ENCODE data around the gene GSTP1.

The GSTP1 gene

DNA sequence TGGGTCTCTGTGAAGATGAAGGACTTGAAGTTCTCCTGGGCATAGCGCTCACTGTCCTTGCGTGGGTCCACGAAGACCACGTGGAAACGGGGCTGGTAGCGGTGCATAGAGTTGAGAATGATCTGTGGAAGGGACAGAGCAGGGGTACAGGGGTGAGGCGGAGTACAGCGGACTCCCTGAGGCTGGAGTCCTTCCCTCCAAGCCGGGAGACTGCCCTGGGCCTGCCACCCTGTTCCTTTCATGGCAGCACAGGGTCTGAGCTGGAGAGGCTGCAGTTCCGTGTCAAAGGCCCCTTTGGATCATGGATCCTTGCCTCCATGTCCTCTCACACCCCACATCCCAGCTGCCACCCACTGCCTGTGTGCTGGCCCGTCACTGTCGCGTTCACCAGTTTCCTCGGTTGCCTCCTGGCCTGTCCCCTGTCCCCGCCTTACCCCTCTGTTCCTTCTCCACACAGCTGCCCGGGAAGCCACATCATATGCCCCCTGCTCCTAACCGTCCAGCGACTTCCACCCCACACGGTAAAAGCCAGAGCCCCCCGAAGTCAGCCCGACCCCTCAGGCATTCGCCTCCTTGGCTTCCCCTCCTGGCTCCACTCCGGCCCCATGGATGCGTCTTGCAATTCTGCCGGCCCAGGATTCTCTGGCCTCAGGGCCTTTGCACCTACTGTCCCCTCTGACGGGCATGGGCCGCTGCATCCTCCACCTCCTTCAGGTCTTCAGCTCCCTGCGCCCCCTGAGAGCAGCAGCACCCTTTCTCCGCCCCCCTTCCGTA lies 49.6 kb downstream of the GSTP1 start:
- no peak for TF ChIP-seq GATA1 (IDR thresholded peaks at IDR 0.05; ENCODE audit: low read depth, low read length)
- TF ChIP-seq POLR2A (IDR thresholded peaks at IDR 0.05; ENCODE audit: low read length): no peak

GRCh38 chr11:67633758-67634365 lies 50.2 kb downstream of the GSTP1 start:
- no peak for TF ChIP-seq GATA1 (IDR thresholded peaks at IDR 0.05; ENCODE audit: low read depth, low read length)
- no peak for TF ChIP-seq POLR2A (IDR thresholded peaks at IDR 0.05; ENCODE audit: low read length)
- no peak for DNase-seq

More for the DNA sequence above, 49.6 kb downstream of the GSTP1 start:
- no peak for DNase-seq

DNA sequence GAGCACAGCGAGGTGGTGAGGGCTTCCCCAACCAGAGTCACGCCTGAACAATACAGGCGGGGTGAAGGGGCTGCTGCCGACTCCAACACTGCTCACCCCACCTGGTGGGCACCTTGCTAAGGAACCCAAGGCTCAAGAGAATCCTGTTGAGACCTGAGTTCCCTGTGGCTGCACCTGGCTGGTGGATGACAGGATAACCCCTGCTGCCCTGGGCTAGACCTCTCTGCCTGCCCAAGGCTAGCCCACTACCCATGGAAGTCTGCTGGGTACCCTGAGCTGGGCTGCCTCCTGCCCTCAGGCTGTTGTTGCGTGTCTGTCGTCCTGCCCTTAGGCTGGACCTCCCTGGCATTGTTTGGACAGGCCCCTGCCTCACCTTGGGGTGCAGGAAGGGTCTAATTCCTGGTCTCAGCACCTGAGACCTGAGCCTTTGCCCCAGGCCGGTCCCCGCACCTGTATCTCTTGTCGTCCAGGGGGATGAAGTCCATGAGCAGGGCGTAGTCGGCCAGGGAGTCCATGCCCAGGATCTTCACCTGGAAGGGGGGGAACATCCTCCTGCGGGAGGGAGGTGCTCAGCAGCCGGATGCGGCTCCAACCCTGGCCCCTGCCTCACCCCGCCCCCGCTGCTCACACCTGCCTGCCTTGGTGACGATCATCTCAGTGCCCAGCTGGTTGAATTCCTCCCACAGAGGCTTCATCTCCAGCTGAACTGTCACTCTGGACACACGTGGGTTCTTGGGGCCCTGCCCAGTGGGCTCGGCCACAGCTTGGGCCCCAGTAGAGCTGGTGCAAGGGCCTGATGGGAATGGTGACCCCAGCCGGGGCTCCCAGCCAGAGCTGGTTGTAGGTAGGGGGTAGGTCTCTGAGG lies 51.0 kb downstream of the GSTP1 start:
- TF ChIP-seq GATA1 (IDR thresholded peaks at IDR 0.05; ENCODE audit: low read depth, low read length) (no peak), POLR2A (IDR thresholded peaks at IDR 0.05; ENCODE audit: low read length) (no peak)
- no peak for DNase-seq

DNA sequence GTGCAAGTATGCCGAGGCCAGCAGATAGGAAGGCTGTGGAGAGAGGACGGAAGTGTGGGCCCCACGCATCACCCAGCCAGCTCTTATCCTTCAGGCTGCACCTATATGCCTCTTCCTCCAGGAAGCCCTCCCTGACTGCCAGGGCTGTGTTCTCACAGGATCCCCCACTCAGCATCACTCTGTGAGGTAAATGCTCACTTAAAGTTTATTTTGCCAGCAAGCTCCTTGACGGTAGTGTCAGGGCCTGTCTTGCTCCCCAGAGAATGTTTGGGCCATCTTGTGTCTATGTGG lies 51.6 kb downstream of the GSTP1 start:
- DNase-seq: no peak

More for the DNA sequence above, 51.6 kb downstream of the GSTP1 start:
- no peak for TF ChIP-seq POLR2A (IDR thresholded peaks at IDR 0.05; ENCODE audit: low read length)
- no peak for TF ChIP-seq GATA1 (IDR thresholded peaks at IDR 0.05; ENCODE audit: low read depth, low read length)

All from erythroblast (primary cell).